Posterior vena cava (tissue), 2 donors: Measurements from ENCODE around the gene TMEM44. TPM values are rescaled to one million over a fixed set of nuclear protein-coding genes. Genes with fewer than 3 reads are reported as not detected.
A peak's percentile ranks its signal among the peaks of the same experiment; 100 is the strongest.

Experiments used
- DNase-seq: peaks from one replicate; pipeline ENCODE4 v3.0.0-alpha.2; 2020; ENCODE audit warnings: low spot score
- intact Hi-C, 2 donors: fragments of 100-400 bp; cut with DNase I; formaldehyde crosslinking; loops; one replicate each; pipeline versions ENCODE4 v1.14.1 to v1.14.2; 2022 to 2023
- total RNA-seq, 2 donors: library from RNA; stranded (reverse); fragmentation: NEBNext Ultra II Directional; extraction: Animal tissue kit (Norgen Biotek cat#: 25700); gene quantifications; one replicate each; pipeline ENCODE4 v1.2.1, GENCODE V29; 2021
- donor health status: DM: yes; HTN: yes; CAD: no.
- donor health status: DM: yes; HTN: yes; CAD: no.

The TMEM44 gene
- total RNA-seq, 2 donors from 2014 or later = 9.2 to 9.4 TPM

DNA sequence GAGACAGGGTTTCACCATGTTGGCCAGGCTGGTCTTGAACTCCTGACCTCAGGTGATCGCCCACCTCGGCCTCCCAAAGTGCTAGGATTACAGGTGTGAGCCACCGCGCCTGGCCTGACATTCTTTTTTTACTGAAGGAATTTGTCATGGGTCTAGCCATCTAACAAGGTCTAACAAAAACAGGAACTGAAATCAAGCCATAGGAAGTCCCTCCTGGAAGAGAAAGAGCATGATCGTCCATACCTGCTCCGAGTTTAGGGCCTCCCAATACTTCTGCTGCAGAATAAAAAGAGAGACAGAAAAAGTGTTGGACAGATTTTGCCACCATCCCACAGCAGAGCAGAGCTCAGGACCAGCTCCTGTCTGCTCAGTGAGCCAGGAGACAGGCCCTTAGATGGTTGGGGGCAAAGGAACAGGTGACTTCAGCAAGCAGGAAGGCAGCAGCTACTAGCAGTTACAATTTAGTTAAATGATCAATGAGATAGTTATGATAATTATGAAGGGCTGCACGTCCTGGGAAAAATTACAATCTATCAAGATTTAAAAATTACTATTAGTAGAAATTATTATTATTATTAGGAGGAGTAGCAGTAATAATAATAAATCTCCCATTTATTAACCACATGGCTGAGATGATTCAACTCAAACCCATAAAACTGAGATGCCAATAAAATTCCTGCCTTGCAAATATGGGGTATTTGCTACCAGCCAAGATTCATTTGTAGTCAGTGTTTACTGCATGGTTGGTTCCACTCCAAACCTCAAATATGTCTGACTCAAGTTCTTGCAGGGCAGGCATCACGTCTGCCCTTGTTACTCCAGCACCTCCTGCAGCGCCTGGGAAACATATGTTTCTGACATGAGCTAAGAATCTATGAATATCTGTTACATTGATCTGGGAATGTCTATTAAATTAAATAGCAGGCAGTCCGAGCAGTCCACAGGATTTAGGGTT lies 40.1 kb downstream of the TMEM44 start:
- DNase-seq = no peak

DNA sequence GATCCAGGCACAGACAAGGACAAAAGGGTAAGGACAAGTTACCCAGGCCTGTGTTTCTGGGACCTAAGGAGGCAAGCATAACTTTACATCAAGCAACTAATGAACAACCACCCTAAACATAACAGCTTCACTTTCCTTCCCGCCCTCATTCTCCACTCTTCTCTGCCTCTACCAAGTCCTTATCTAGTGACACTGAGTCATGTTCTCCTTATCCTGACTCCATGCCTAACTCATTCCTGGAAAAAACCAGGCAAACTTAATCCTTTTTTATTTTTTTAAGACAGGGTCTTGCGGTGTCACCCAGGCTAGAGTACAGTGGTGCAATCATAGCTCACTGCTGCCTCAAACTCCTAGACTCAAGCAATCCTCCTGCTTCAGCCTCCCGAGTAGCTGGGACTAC lies 44.5 kb downstream of the TMEM44 start:
- DNase-seq = no peak
- intact Hi-C loops = loop anchor here in 1 of 2 donors (5.0 kb wide), 1 partner anchor 101 kb away; the partner anchor contains the start of gene ATP13A3

More for the DNA sequence above, 40.1 kb downstream of the TMEM44 start:
- intact Hi-C loops = no loop called here

GRCh38 chr3:194588236-194588635 lies 45.0 kb downstream of the TMEM44 start:
- DNase-seq = no peak
- intact Hi-C loops = loop anchor here in 1 of 2 donors (5.0 kb wide), 1 partner anchor 101 kb away; the partner anchor contains the start of gene ATP13A3

DNA sequence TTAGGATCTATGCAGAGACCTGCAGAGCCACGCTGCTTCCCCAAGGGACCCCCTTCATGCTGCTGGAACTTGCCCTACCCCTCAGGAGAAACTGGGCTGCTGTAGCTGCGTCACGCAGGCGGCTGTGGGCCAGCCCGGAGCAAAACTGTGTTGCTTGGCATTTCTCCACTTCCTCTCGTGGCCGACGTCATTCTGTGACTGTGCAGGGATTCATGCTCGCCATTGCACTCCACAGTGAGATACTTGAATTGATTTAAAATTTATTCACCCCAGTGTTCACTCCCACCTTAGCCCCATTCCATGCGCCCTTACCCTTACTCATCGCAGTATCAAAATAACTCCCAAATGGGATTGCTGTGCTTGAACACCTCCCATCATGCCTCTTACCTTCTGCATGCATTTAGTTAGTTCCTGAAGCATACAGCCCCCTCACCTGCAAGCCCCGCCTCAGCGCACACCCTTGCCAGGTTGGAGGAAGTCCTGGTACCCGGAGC lies 45.7 kb downstream of the TMEM44 start:
- intact Hi-C loops = loop anchor here in 1 of 2 donors (5.0 kb wide), 1 partner anchor 100 kb away; the partner anchor contains the start of gene ATP13A3
- DNase-seq = peak; percentile 93

GRCh38 chr3:194586836-194587235 lies 46.4 kb downstream of the TMEM44 start:
- intact Hi-C loops = loop anchor here in 1 of 2 donors (5.0 kb wide), 1 partner anchor 100 kb away; the partner anchor contains the start of gene ATP13A3
- no peak for DNase-seq

DNA sequence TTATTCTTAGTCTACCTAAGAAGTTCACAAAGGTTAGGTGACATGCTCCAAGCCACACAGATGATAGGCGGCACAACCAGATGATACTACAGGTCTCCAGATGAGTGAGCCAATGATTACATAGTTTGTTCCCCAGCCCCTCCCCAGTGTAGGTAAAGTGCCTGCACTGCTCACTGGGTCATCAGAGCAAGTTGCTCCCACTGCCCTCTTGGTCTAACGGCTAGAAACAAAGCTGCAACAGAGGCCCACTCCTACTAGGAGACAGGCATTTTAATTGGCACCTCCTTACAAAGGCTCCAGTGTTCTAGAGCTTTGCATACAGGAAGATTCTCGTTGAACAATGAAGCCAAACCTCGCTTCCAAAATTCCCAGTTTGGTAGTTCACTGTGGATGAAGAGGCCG lies 47.3 kb downstream of the TMEM44 start:
- intact Hi-C loops = loop anchor here in 1 of 2 donors (5.0 kb wide), 1 partner anchor 99 kb away; the partner anchor contains the start of gene ATP13A3
- no peak for DNase-seq

DNA sequence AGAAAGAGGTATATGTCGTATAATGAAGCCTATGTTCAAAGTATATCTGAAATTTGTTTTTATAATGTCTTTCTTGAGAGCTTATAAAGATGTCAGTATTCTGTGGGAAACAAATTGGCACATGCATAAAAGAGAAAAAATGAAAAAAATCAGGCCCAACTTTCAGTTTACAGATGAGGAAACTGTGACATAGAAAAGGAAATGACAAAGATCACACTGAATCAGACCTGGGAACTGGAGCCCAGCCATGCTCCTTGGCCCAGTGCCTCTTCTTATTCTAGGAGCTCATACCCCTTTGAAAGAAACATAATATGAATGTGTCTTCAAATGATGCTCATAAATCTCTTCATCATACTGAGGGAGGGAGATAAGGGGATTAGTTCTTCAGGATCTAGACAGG lies 48.4 kb downstream of the TMEM44 start:
- intact Hi-C loops = loop anchor here in 1 of 2 donors (5.0 kb wide), 1 partner anchor 98 kb away; the partner anchor contains the start of gene ATP13A3
- no peak for DNase-seq

GRCh38 chr3:194584320-194584776 lies 48.9 kb downstream of the TMEM44 start:
- intact Hi-C loops = no loop called here
- DNase-seq = no peak

DNA sequence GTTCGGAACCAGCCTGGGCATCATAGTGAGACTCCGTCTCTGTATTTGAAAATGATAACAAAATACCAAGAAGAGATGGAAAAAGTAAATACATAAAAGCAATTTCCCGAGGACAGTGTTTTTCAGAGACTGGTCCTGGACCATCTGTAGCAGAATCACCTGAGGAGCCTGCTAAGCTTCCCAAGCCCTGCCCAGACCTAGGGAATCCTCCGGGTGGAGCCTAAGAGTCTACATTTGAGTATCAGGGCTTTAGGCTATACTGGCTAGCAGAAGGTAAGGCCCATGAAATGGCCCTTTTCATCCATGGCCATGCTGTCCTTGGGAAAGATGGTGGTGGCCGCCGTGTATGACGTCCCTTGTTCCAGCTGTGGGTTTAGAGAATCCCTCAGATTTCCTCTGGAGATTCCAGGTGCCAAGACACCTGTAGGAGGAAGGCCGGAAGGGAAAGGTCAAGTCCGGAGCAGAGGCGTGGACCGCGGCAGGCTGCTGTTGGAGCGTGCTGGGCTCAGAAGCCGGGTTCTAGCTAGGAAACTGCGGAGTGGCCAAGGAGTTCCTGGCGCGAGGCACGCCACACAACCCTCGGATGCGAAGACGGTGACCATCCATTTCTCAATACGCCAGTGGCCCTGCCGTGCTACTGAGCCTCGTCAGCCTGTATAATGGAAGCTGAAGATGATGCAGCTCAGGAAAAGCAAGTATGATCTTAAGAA lies 50.9 kb downstream of the TMEM44 start:
- intact Hi-C loops = no loop called here
- no peak for DNase-seq

- intact Hi-C loops = loop anchor here in 1 of 2 donors (10.0 kb wide), 1 partner anchor 54 kb away; no protein-coding TSS in a partner anchor
- DNase-seq = no peak
These were observed 54.1 kb downstream of the TMEM44 start for GRCh38 chr3:194579091-194579606.

DNA sequence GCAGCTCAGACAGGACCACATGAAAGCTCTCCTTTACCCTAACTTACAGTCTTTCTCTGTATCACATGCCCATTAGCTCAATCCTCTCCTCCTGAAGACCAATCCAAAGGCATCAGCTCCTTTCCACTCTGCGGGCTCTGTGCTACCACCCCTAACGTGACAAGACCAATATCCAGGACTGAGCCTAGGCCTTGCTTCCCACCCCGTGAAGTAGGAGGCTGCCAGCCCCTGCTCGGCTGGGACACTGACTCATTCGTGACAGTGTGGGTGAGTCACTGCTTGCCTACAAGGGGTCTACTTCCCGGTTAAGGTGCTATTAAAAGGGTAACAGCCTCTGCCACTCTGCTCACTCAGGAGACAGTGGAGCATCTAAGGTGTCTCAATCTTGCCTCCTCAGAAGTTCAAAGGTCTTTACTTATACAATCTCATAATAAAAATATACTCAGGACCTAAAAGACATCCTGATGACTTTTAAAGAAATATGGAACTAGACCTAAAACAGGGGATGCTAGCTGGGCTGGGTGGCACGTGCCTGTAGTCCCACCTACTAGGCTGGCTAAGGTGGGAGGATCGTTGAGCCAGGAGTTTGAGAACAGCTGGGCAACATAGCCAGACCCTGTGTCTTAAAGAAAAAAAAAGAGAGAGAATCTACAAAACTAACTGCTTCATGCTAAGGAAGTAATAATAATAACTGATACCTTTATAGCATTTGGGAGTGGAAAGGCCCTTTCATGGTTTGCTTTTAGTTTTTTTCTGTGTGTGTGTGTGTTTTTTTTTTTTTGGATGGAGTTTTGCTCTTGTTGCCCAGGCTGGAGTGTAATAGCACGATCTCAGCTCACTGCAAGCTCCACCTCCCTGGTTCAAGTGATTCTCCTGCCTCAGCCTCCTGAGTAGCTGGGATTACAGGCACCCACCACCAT lies 55.0 kb downstream of the TMEM44 start:
- peak; percentile 92 for DNase-seq
- intact Hi-C loops = loop anchor here in 1 of 2 donors (10.0 kb wide), 1 partner anchor 53 kb away; no protein-coding TSS in a partner anchor

- DNase-seq = peak; percentile 91
- intact Hi-C loops = loop anchor here in 1 of 2 donors (10.0 kb wide), 1 partner anchor 51 kb away; no protein-coding TSS in a partner anchor
These were observed 57.6 kb downstream of the TMEM44 start for GRCh38 chr3:194575484-194576210.

DNA sequence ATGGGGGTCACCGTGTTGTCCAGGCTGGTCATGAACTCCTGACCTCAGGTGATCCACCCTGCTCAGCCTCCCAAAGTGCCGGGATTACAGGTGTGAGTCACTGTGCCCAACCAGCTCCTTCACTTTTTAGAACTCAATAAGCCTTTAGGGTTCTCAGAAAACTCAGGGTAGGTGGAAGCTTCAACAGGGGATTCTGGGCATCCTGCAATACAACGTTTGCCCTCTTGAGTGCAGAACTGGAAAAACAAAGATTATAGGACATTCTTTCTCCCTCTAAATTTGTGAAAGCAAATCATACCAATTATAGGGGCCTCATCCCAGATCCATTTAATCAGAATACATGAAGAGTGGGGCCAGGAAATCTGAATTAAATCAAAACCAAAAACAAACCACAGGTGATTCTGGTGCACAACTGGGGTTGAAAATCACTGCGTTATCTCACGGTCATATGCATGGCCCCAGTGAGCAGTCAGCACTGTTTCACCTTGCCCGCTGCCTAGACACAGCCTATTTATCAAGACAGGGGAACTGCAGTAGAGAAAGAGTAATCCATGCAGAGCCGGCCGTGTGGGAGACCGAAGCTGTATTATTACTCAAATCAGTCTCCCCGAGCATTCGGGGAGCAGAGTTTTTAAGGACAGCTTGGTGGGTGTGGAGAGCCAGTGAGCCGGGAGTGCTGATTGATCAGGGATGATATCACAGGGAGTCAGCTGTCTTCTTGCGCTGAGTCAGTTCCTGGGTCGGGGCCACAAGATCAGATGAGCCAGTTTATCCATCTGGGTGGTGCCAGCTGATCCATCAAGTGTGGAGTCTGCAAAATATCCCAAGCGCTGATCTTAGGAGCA lies 58.4 kb downstream of the TMEM44 start:
- intact Hi-C loops = loop anchor here in 1 of 2 donors (10.0 kb wide), 1 partner anchor 50 kb away; no protein-coding TSS in a partner anchor

GRCh38 chr3:194573680-194574437 lies 59.4 kb downstream of the TMEM44 start:
- DNase-seq = no peak
- intact Hi-C loops = loop anchor here in 1 of 2 donors (10.0 kb wide), 1 partner anchor 49 kb away; no protein-coding TSS in a partner anchor

More for the DNA sequence above, 58.4 kb downstream of the TMEM44 start:
- peak; percentile 82 for DNase-seq

GRCh38 chr3:194572944-194573491 lies 60.2 kb downstream of the TMEM44 start:
- intact Hi-C loops = loop anchor here in 1 of 2 donors (10.0 kb wide), 1 partner anchor 48 kb away; no protein-coding TSS in a partner anchor
- DNase-seq = no peak
